ENCODE measurements around the gene SLC9A9.

SLC9A9 gene

GRCh38 chr3:143578810-143579435, 269.3 kb downstream of the SLC9A9 start:
- no CpG with 5 or more reads among the region's 2 CpGs for WGBS (ENCODE audit: extremely low coverage, insufficient coverage, insufficient read length)
- Histone ChIP-seq H2BK120ac (ENCODE audit: insufficient read depth, low read length, poor library complexity) (no peak overlapping the region), H3K27ac (ENCODE audit: low read depth, low read length) (no peak overlapping the region)

GRCh38 chr3:143576568-143577270, 271.5 kb downstream of the SLC9A9 start:
- Histone ChIP-seq H2BK5ac (ENCODE audit: low read depth, low read length, poor library complexity) (no peak overlapping the region), H3K27ac (ENCODE audit: low read depth, low read length) (no peak overlapping the region), H3K79me1 (ENCODE audit: low read length) (no peaks in the 10 kb centered on the region), H3K4me3 (ENCODE audit: low read depth, low read length) (no peak overlapping the region), H2BK12ac (ENCODE audit: low read length) (no peak overlapping the region), H2BK120ac (ENCODE audit: insufficient read depth, low read length, poor library complexity) (no peak overlapping the region), H3K36me3 (ENCODE audit: control insufficient read depth in 1 of 2, insufficient read depth in 2 of 2, low read length in 2 of 2) (no peaks in the 10 kb centered on the region), H3K14ac (ENCODE audit: low read length) (no peak overlapping the region), H3K27me3 (ENCODE audit: insufficient read depth, low read length) (no peaks in the 10 kb centered on the region), H3K79me2 (ENCODE audit: control insufficient read depth, insufficient read depth, low read length, poor library complexity) (no peaks in the 10 kb centered on the region), H4K12ac (ENCODE audit: low read depth, low read length) (no peak overlapping the region), H3K9me3 (ENCODE audit: insufficient read depth, low read depth, low read length) (no peaks in the 10 kb centered on the region), H3K23ac (ENCODE audit: low read length) (no peak overlapping the region), H2AK5ac (ENCODE audit: low read length) (no peak overlapping the region), H3K9ac (ENCODE audit: low read length) (no peak overlapping the region), H4K8ac (ENCODE audit: low read depth, low read length) (no peak overlapping the region), H3K4ac (ENCODE audit: low read depth, low read length) (no peak overlapping the region), H2AFZ (ENCODE audit: insufficient read depth, low read length, poor library complexity) (no peak overlapping the region), H4K91ac (ENCODE audit: low read depth, low read length) (no peak overlapping the region), H3K4me2 (ENCODE audit: low read length) (no peak overlapping the region), H3K4me1 (ENCODE audit: control insufficient read depth in 1 of 2, insufficient read depth in 2 of 2, low read length in 2 of 2) (no peaks in the 10 kb centered on the region), H3K18ac (ENCODE audit: low read length) (no peak overlapping the region)
- no CpG with 5 or more reads among the region's 5 CpGs for whole genome bisulfite sequencing (ENCODE audit: extremely low coverage, insufficient coverage, insufficient read length)
- DNase-seq = no peak

More at GRCh38 chr3:143578810-143579435, 269.3 kb downstream of the SLC9A9 start:
- DNase-seq = no peak
- no peaks in the 10 kb centered on the region for H3K36me3 ChIP-seq (ENCODE audit: control insufficient read depth in 1 of 2, insufficient read depth in 2 of 2, low read length in 2 of 2)
- H3K4me1 ChIP-seq (ENCODE audit: control insufficient read depth in 1 of 2, insufficient read depth in 2 of 2, low read length in 2 of 2) = no peaks in the 10 kb centered on the region
- H3K4me2 ChIP-seq (ENCODE audit: low read length) = no peak overlapping the region
- no peak overlapping the region for H3K4ac ChIP-seq (ENCODE audit: low read depth, low read length)
- H2BK12ac ChIP-seq (ENCODE audit: low read length) = no peak overlapping the region
- H3K9me3 ChIP-seq (ENCODE audit: insufficient read depth, low read depth, low read length) = no peaks in the 10 kb centered on the region
- no peaks in the 10 kb centered on the region for H3K79me1 ChIP-seq (ENCODE audit: low read length)
- H3K79me2 ChIP-seq (ENCODE audit: control insufficient read depth, insufficient read depth, low read length, poor library complexity) = no peaks in the 10 kb centered on the region
- no peak overlapping the region for H3K4me3 ChIP-seq (ENCODE audit: low read depth, low read length)
- H3K14ac ChIP-seq (ENCODE audit: low read length) = no peak overlapping the region
- H2AFZ ChIP-seq (ENCODE audit: insufficient read depth, low read length, poor library complexity) = no peak overlapping the region
- no peak overlapping the region for H4K8ac ChIP-seq (ENCODE audit: low read depth, low read length)
- H2AK5ac ChIP-seq (ENCODE audit: low read length) = no peak overlapping the region
- no peak overlapping the region for H3K23ac ChIP-seq (ENCODE audit: low read length)
- H3K27me3 ChIP-seq (ENCODE audit: insufficient read depth, low read length) = no peaks in the 10 kb centered on the region
- no peak overlapping the region for H4K91ac ChIP-seq (ENCODE audit: low read depth, low read length)
- H2BK5ac ChIP-seq (ENCODE audit: low read depth, low read length, poor library complexity) = no peak overlapping the region
- H3K9ac ChIP-seq (ENCODE audit: low read length) = no peak overlapping the region
- no peak overlapping the region for H4K12ac ChIP-seq (ENCODE audit: low read depth, low read length)
- H3K18ac ChIP-seq (ENCODE audit: low read length) = no peak overlapping the region

- no peak overlapping the region for H3K4me2 ChIP-seq (ENCODE audit: low read length)
Observed at GRCh38 chr3:143574933-143575332, 273.3 kb downstream of the SLC9A9 start.

GRCh38 chr3:143573610-143574303, 274.5 kb downstream of the SLC9A9 start:
- Histone ChIP-seq H4K8ac (ENCODE audit: low read depth, low read length) (no peak overlapping the region), H3K9ac (ENCODE audit: low read length) (no peak overlapping the region), H3K4me3 (ENCODE audit: low read depth, low read length) (no peak overlapping the region), H3K27ac (ENCODE audit: low read depth, low read length) (no peak overlapping the region), H2BK12ac (ENCODE audit: low read length) (no peak overlapping the region), H4K12ac (ENCODE audit: low read depth, low read length) (no peak overlapping the region), H3K9me3 (ENCODE audit: insufficient read depth, low read depth, low read length) (no peaks in the 10 kb centered on the region), H2AFZ (ENCODE audit: insufficient read depth, low read length, poor library complexity) (no peak overlapping the region), H2AK5ac (ENCODE audit: low read length) (no peak overlapping the region), H3K4me2 (ENCODE audit: low read length) (no peak overlapping the region), H3K36me3 (ENCODE audit: control insufficient read depth in 1 of 2, insufficient read depth in 2 of 2, low read length in 2 of 2) (no peaks in the 10 kb centered on the region), H3K14ac (ENCODE audit: low read length) (no peak overlapping the region), H3K79me1 (ENCODE audit: low read length) (no peaks in the 10 kb centered on the region), H4K91ac (ENCODE audit: low read depth, low read length) (no peak overlapping the region), H3K4ac (ENCODE audit: low read depth, low read length) (no peak overlapping the region), H2BK120ac (ENCODE audit: insufficient read depth, low read length, poor library complexity) (no peak overlapping the region), H3K79me2 (ENCODE audit: control insufficient read depth, insufficient read depth, low read length, poor library complexity) (no peaks in the 10 kb centered on the region), H2BK5ac (ENCODE audit: low read depth, low read length, poor library complexity) (no peak overlapping the region), H3K4me1 (ENCODE audit: control insufficient read depth in 1 of 2, insufficient read depth in 2 of 2, low read length in 2 of 2) (no peaks in the 10 kb centered on the region), H3K27me3 (ENCODE audit: insufficient read depth, low read length) (no peaks in the 10 kb centered on the region), H3K23ac (ENCODE audit: low read length) (no peak overlapping the region), H3K18ac (ENCODE audit: low read length) (no peak overlapping the region)
- DNase-seq = no peak
- no CpG with 5 or more reads among the region's 8 CpGs for WGBS (ENCODE audit: extremely low coverage, insufficient coverage, insufficient read length)

More at GRCh38 chr3:143574933-143575332, 273.3 kb downstream of the SLC9A9 start:
- no peaks in the 10 kb centered on the region for H3K79me2 ChIP-seq (ENCODE audit: control insufficient read depth, insufficient read depth, low read length, poor library complexity)
- no peaks in the 10 kb centered on the region for H3K79me1 ChIP-seq (ENCODE audit: low read length)
- H3K23ac ChIP-seq (ENCODE audit: low read length) = no peak overlapping the region
- H3K27me3 ChIP-seq (ENCODE audit: insufficient read depth, low read length) = no peaks in the 10 kb centered on the region
- no peak overlapping the region for H2AFZ ChIP-seq (ENCODE audit: insufficient read depth, low read length, poor library complexity)
- H3K9me3 ChIP-seq (ENCODE audit: insufficient read depth, low read depth, low read length) = no peaks in the 10 kb centered on the region
- H3K4me3 ChIP-seq (ENCODE audit: low read depth, low read length) = no peak overlapping the region
- H2BK120ac ChIP-seq (ENCODE audit: insufficient read depth, low read length, poor library complexity) = no peak overlapping the region
- H3K4ac ChIP-seq (ENCODE audit: low read depth, low read length) = no peak overlapping the region
- no CpG with 5 or more reads among the region's 1 CpG for WGBS (ENCODE audit: extremely low coverage, insufficient coverage, insufficient read length)
- H4K91ac ChIP-seq (ENCODE audit: low read depth, low read length) = no peak overlapping the region
- H3K14ac ChIP-seq (ENCODE audit: low read length) = no peak overlapping the region
- H3K9ac ChIP-seq (ENCODE audit: low read length) = no peak overlapping the region
- H3K4me1 ChIP-seq (ENCODE audit: control insufficient read depth in 1 of 2, insufficient read depth in 2 of 2, low read length in 2 of 2) = no peaks in the 10 kb centered on the region
- no peak for DNase-seq
- H2BK5ac ChIP-seq (ENCODE audit: low read depth, low read length, poor library complexity) = no peak overlapping the region
- H3K36me3 ChIP-seq (ENCODE audit: control insufficient read depth in 1 of 2, insufficient read depth in 2 of 2, low read length in 2 of 2) = no peaks in the 10 kb centered on the region
- H4K12ac ChIP-seq (ENCODE audit: low read depth, low read length) = no peak overlapping the region
- no peak overlapping the region for H3K27ac ChIP-seq (ENCODE audit: low read depth, low read length)
- no peak overlapping the region for H3K18ac ChIP-seq (ENCODE audit: low read length)
- no peak overlapping the region for H2AK5ac ChIP-seq (ENCODE audit: low read length)
- H4K8ac ChIP-seq (ENCODE audit: low read depth, low read length) = no peak overlapping the region
- no peak overlapping the region for H2BK12ac ChIP-seq (ENCODE audit: low read length)
